IMR-90 (cell line): ENCODE data around the gene TENT5C. TPM values are rescaled to one million over a fixed set of nuclear protein-coding genes. Genes with fewer than 3 reads are reported as not detected.

Experiments
- ATAC-seq: fragments of 200-7000 bp; cut with Tn5 transposase; 2 replicates; pipeline ENCODE4 v1.9.1; 2020; ENCODE audit warnings: low read depth, mild to moderate bottlenecking, moderate library complexity
- BruUV-seq: library from RNA; stranded (reverse); fragments of 400-500 nt; replicated peaks from 2 replicates; lab custom pipeline; 2021; lab: Mats Ljungman, UMichigan
- CTCF ChIA-PET: fragments of 300-600 bp; formaldehyde crosslinking; extraction: SDS; loops from one replicate; lab custom pipeline; 2021; ENCODE audit warnings: antibody characterized with exemption; lab: Yijun Ruan, JAX
- POLR2A ChIA-PET: fragments of 300-600 bp; sonication (Branson Sonifier 250); formaldehyde crosslinking; loops from one replicate; lab custom pipeline; 2022; ENCODE audit warnings: antibody characterized with exemption; ENCODE audit not compliant: unreplicated experiment; lab: Charles Lee
- DNase-seq: peaks from one replicate; pipeline ENCODE4 v3.0.0; 2013
- H2AFZ ChIP-seq: replicated peaks from 2 replicates; pipeline ENCODE3; 2013; ENCODE audit warnings: low read length, mild to moderate bottlenecking; ENCODE audit not compliant: poor library complexity
- H2AK5ac ChIP-seq: 2 replicates; pipeline ENCODE4 v1.6.1; 2013; ENCODE audit warnings: low read depth, low read length, inconsistent platforms
- H2AK9ac ChIP-seq: replicated peaks from 2 replicates; pipeline ENCODE3; 2013; ENCODE audit warnings: mild to moderate bottlenecking, low read depth, low read length, moderate library complexity; ENCODE audit not compliant: poor library complexity
- H2BK120ac ChIP-seq: 2 replicates; pipeline ENCODE4 v1.6.1; 2013; ENCODE audit warnings: low read depth, low read length, inconsistent platforms
- H2BK15ac ChIP-seq: 3 replicates; pipeline ENCODE4 v1.6.1; 2013; ENCODE audit warnings: low read depth, low read length, inconsistent platforms
- H2BK20ac ChIP-seq: 2 replicates; pipeline ENCODE4 v1.6.1; 2013; ENCODE audit warnings: low read depth, mild to moderate bottlenecking, inconsistent platforms, low read length, moderate library complexity
- H2BK5ac ChIP-seq: 2 replicates; pipeline ENCODE4 v1.6.1; 2013; ENCODE audit warnings: mild to moderate bottlenecking, low read depth, low read length, inconsistent platforms; ENCODE audit not compliant: poor library complexity, severe bottlenecking
- H3K14ac ChIP-seq: replicated peaks from 2 replicates; pipeline ENCODE4 v1.6.1; 2013; ENCODE audit warnings: low read depth, low read length, inconsistent platforms
- H3K18ac ChIP-seq: 2 replicates; pipeline ENCODE4 v1.6.1; 2013; ENCODE audit warnings: low read depth, low read length, control low read depth
- H3K23ac ChIP-seq: 2 replicates; pipeline ENCODE4 v1.6.1; 2013; ENCODE audit warnings: low read depth, low read length, inconsistent platforms
- H3K27ac ChIP-seq: 2 replicates; pipeline ENCODE4 v1.5.1; 2013; ENCODE audit warnings: mild to moderate bottlenecking, control low read depth, low read length; ENCODE audit not compliant: insufficient read depth
- H3K27me3 ChIP-seq: 2 replicates; pipeline ENCODE4 v1.6.1; 2013; ENCODE audit warnings: low read length; ENCODE audit not compliant: control insufficient read depth, insufficient read depth
- H3K36me3 ChIP-seq: 2 replicates; pipeline ENCODE4 v1.6.1; 2013; ENCODE audit warnings: low read length, mixed read lengths; ENCODE audit not compliant: control insufficient read depth, insufficient read depth
- H3K4ac ChIP-seq: 2 replicates; pipeline ENCODE4 v1.6.1; 2013; ENCODE audit warnings: low read depth, low read length, inconsistent platforms
- H3K4me1 ChIP-seq: 2 replicates; pipeline ENCODE4 v1.6.1; 2013; ENCODE audit warnings: low read length, mixed read lengths; ENCODE audit not compliant: control insufficient read depth, insufficient read depth
- H3K4me2 ChIP-seq: 2 replicates; pipeline ENCODE4 v1.6.1; 2013; ENCODE audit warnings: low read depth, mild to moderate bottlenecking, control low read depth, low read length, moderate library complexity
- H3K4me3 ChIP-seq: 2 replicates; pipeline ENCODE4 v1.5.1; 2013; ENCODE audit warnings: low read depth, mild to moderate bottlenecking, control low read depth, low read length, moderate library complexity; ENCODE audit not compliant: insufficient read depth
- H3K56ac ChIP-seq: 2 replicates; pipeline ENCODE4 v1.6.1; 2013; ENCODE audit warnings: low read length, inconsistent platforms; ENCODE audit not compliant: insufficient read depth; ENCODE audit errors: extremely low read depth
- H3K79me1 ChIP-seq, 2 experiments: 2 replicates each; pipeline ENCODE4 v1.6.1; 2013; ENCODE audit warnings: low read length in 2 of 2, inconsistent platforms in 1 of 2, low read depth in 1 of 2
- H3K9ac ChIP-seq: 2 replicates; pipeline ENCODE4 v1.6.1; 2013; ENCODE audit warnings: low read depth, low read length, control low read depth
- H3K9me1 ChIP-seq: 2 replicates; pipeline ENCODE4 v1.6.1; 2013; ENCODE audit warnings: low read length, inconsistent platforms; ENCODE audit not compliant: insufficient read depth
- H3K9me3 ChIP-seq: 2 replicates; pipeline ENCODE4 v1.6.1; 2013; ENCODE audit warnings: low read length; ENCODE audit not compliant: control insufficient read depth, insufficient read depth
- H4K20me1 ChIP-seq: 2 replicates; pipeline ENCODE4 v1.6.1; 2013; ENCODE audit warnings: low read length, inconsistent platforms; ENCODE audit not compliant: insufficient read depth
- H4K5ac ChIP-seq: 2 replicates; pipeline ENCODE4 v1.6.1; 2013; ENCODE audit warnings: mild to moderate bottlenecking, low read depth, low read length, control low read depth
- H4K8ac ChIP-seq, 2 experiments: 2 replicates each; pipeline ENCODE4 v1.6.1; 2013; ENCODE audit warnings: low read depth in 2 of 2, low read length in 2 of 2, control low read depth in 1 of 2, inconsistent platforms in 1 of 2
- H4K91ac ChIP-seq: 2 replicates; pipeline ENCODE4 v1.6.1; 2013; ENCODE audit warnings: low read depth, low read length, inconsistent platforms; ENCODE audit not compliant: insufficient read depth
- CEBPB ChIP-seq: IDR thresholded peaks from 2 replicates; pipeline ENCODE4 v1.6.1; 2012; ENCODE audit warnings: low read depth, low read length, improper control_type of control experiment
- CHD1 ChIP-seq: IDR thresholded peaks from 2 replicates; pipeline ENCODE4 v1.6.1; 2012; ENCODE audit warnings: low read depth, low read length, improper control_type of control experiment
- MAFK ChIP-seq: IDR thresholded peaks from 2 replicates; pipeline ENCODE4 v1.6.1; 2012; ENCODE audit warnings: low read depth, low read length, improper control_type of control experiment
- MXI1 ChIP-seq: IDR thresholded peaks from 2 replicates; pipeline ENCODE4 v1.6.1; 2012; ENCODE audit warnings: low read depth, mild to moderate bottlenecking, low read length, moderate library complexity, borderline replicate concordance
- NFE2L2 ChIP-seq: fragments of 150-350 bp; IDR thresholded peaks from 2 replicates; pipeline ENCODE4 v1.6.1; 2016; ENCODE audit warnings: low read depth, mild to moderate bottlenecking, low read length
- RFX5 ChIP-seq: IDR thresholded peaks from 2 replicates; pipeline ENCODE4 v1.8.0; 2012; ENCODE audit warnings: low read depth, mild to moderate bottlenecking, low read length, moderate library complexity
- WGBS, 2 experiments: methylation state at CpG; one replicate each; pipeline versions ENCODE4 v1.1.5 to v1.1.7; 2013; ENCODE audit warnings: missing lambda C conversion rate in 2 of 2; ENCODE audit not compliant: insufficient read length in 1 of 2; ENCODE audit errors: extremely low coverage in 2 of 2; 5-methylcytosine and 5-hydroxymethylcytosine counted together
- dilution Hi-C: fragments of 300-500 bp; cut with HindIII; formaldehyde crosslinking; loops from one replicate; pipeline ENCODE4 v1.14.3; 2018; ENCODE audit warnings: low sequenced_read_pairs; ENCODE audit not compliant: unreplicated experiment
- in situ Hi-C: fragments of 300-500 bp; cut with MboI; formaldehyde crosslinking; loops from 3 replicates; pipeline ENCODE4 v1.14.3; 2019; ENCODE audit warnings: low sequenced_read_pairs, inconsistent platforms, mixed read lengths
- intact Hi-C: fragments of 100-400 bp; cut with micrococcal nuclease; formaldehyde crosslinking; loops from 2 replicates; pipeline ENCODE4 v1.10.0; 2022
- polyA plus RNA-seq, 3 experiments: library from polyadenylated mRNA; depleted of rRNA; stranded (reverse); fragments of >200 nt; gene quantifications; 2 replicates each; pipeline ENCODE4 v1.2.3, GENCODE V29; 2012; ENCODE audit warnings: low replicate concordance in 1 of 3
- total RNA-seq: library from RNA; depleted of rRNA; stranded (reverse); fragments of >200 nt; gene quantifications from 2 replicates; pipeline ENCODE4 v1.2.3, GENCODE V29; 2012
- TF ChIP-seq, protein P1 (sequence below): conservative IDR thresholded peaks from 2 replicates; pipeline ENCODE4 v1.5.1; 2012; ENCODE audit warnings: mild to moderate bottlenecking, low read depth, low read length, improper control_type of control experiment

TENT5C gene
- total and polyA plus RNA-seq, 2 of the 4 experiments (the other 2 are of a cell fraction), result 1.5 to 4.1 TPM

- no peak overlapping the region for H2BK120ac ChIP-seq
- no peak overlapping the region for H3K4ac ChIP-seq
- H3K18ac ChIP-seq, result no peak overlapping the region
- H2AK9ac ChIP-seq, result no peak overlapping the region
- H3K4me1 ChIP-seq, result no peaks in the 10 kb centered on the region
- no CpG with 5 or more reads among the region's 3 CpGs for whole genome bisulfite sequencing, 2 experiments
- intact Hi-C loops (no loop called here), in situ Hi-C loops (no loop called here), dilution Hi-C loops (no loop called here)
- peaks cover 5% of the 10 kb centered on the region; the same call in 1 of the 2 replicates for H3K27me3 ChIP-seq
- H2BK15ac ChIP-seq, result no peak overlapping the region
- no peak overlapping the region for H2BK20ac ChIP-seq
- TF ChIP-seq CEBPB (no peak), RFX5 (no peak), NFE2L2 (no peak), MAFK (no peak), MXI1 (no peak), CHD1 (no peak)
- TF ChIP-seq, protein P1, sequence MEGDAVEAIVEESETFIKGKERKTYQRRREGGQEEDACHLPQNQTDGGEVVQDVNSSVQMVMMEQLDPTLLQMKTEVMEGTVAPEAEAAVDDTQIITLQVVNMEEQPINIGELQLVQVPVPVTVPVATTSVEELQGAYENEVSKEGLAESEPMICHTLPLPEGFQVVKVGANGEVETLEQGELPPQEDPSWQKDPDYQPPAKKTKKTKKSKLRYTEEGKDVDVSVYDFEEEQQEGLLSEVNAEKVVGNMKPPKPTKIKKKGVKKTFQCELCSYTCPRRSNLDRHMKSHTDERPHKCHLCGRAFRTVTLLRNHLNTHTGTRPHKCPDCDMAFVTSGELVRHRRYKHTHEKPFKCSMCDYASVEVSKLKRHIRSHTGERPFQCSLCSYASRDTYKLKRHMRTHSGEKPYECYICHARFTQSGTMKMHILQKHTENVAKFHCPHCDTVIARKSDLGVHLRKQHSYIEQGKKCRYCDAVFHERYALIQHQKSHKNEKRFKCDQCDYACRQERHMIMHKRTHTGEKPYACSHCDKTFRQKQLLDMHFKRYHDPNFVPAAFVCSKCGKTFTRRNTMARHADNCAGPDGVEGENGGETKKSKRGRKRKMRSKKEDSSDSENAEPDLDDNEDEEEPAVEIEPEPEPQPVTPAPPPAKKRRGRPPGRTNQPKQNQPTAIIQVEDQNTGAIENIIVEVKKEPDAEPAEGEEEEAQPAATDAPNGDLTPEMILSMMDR, result no peak
- no peaks in the 10 kb centered on the region for H3K36me3 ChIP-seq
- H2AK5ac ChIP-seq, result no peak overlapping the region
- DNase-seq, result no peak
- no peaks in the 10 kb centered on the region for H4K20me1 ChIP-seq
- no peak overlapping the region for H3K23ac ChIP-seq
- H3K4me2 ChIP-seq, result no peak overlapping the region
- H3K27ac ChIP-seq, result no peak overlapping the region
- no peak overlapping the region for H4K8ac ChIP-seq
- no peaks in the 10 kb centered on the region for H3K9me1 ChIP-seq
- H3K14ac ChIP-seq, result no peak overlapping the region
- H3K56ac ChIP-seq, result no peak overlapping the region
- no peak overlapping the region for H4K91ac ChIP-seq
- H3K9me3 ChIP-seq, result no peaks in the 10 kb centered on the region
- H2AFZ ChIP-seq, result no peak overlapping the region
- no peak overlapping the region for H3K4me3 ChIP-seq
- ChIA-PET POLR2A (no interaction called here), CTCF (no interaction called here)
- no peak for ATAC-seq
- no peaks in the 10 kb centered on the region for H3K79me1 ChIP-seq
- H3K9ac ChIP-seq, result no peak overlapping the region
- no TSS peak for BruUV-seq
- no peak overlapping the region for H2BK5ac ChIP-seq
- no peak overlapping the region for H4K5ac ChIP-seq
Observed at GRCh38 chr1:117582451-117582850, 23.4 kb upstream of the TENT5C start.
